GM12878 (cell line): ENCODE data around the gene NPDC1. TPM values are rescaled to one million over a fixed set of nuclear protein-coding genes. Genes with fewer than 3 reads are reported as not detected.

Experiments
- ATAC-seq: fragments of 200-7000 bp; cut with Tn5 transposase; 3 replicates; pipeline ENCODE4 v1.9.1; 2020; ENCODE audit warnings: mild to moderate bottlenecking, moderate library complexity
- BruUV-seq: library from RNA; stranded (reverse); fragments of 400-500 nt; replicated peaks from 2 replicates; lab custom pipeline; 2021; lab: Mats Ljungman, UMichigan
- CTCF ChIA-PET: fragments of 300-600 bp; sonication (Branson Sonifier 250); formaldehyde crosslinking; extraction: SDS; loops from one replicate; lab custom pipeline; 2021; ENCODE audit warnings: inconsistent platforms; lab: Yijun Ruan, JAX
- POLR2A ChIA-PET: fragments of 350-600 bp; formaldehyde crosslinking; extraction: SDS; loops from one replicate; lab custom pipeline; 2021; ENCODE audit warnings: inconsistent platforms; lab: Charles Lee
- RAD21 ChIA-PET: fragments of 300-600 bp; sonication (Branson Sonifier 250); formaldehyde crosslinking; loops from one replicate; lab custom pipeline; 2023; ENCODE audit warnings: antibody characterized with exemption; ENCODE audit not compliant: unreplicated experiment; lab: Charles Lee
- SMC1A ChIA-PET: fragments of 300-600 bp; sonication (Branson Sonifier 250); formaldehyde crosslinking; loops from one replicate; lab custom pipeline; 2023; ENCODE audit not compliant: unreplicated experiment, uncharacterized antibody; lab: Charles Lee
- DNase-seq: peaks from one replicate; pipeline ENCODE4 v3.0.0-alpha.2; 2011; ENCODE audit warnings: low read depth, low spot score
- FAIRE-seq: peaks from 3 replicates; lab custom pipeline; 2011; peaks lifted over from hg19 to GRCh38; lab: Jason Lieb, UNC
- H2AFZ ChIP-seq: 2 replicates; pipeline ENCODE4 v1.6.0; 2011; ENCODE audit warnings: low read depth, low read length, control low read depth; ENCODE audit not compliant: control insufficient read depth
- H3K27ac ChIP-seq: 2 replicates; pipeline ENCODE4 v1.5.1; 2011; ENCODE audit warnings: control low read depth; ENCODE audit not compliant: control insufficient read depth, insufficient read depth
- H3K27me3 ChIP-seq, 2 experiments: replicated peaks in 1 of 2; 2 replicates each; pipeline versions ENCODE4 v1.6.0 to v1.6.1; 2011; ENCODE audit warnings: low read length in 1 of 2; ENCODE audit not compliant: control insufficient read depth in 2 of 2, insufficient read depth in 2 of 2
- H3K36me3 ChIP-seq, 2 experiments: 2 replicates each; pipeline ENCODE4 v1.5.1; 2011; ENCODE audit warnings: low read length in 1 of 2; ENCODE audit not compliant: control insufficient read depth in 2 of 2, insufficient read depth in 2 of 2
- H3K4me1 ChIP-seq: 2 replicates; pipeline ENCODE4 v1.6.1; 2011; ENCODE audit warnings: mild to moderate bottlenecking, low read length, moderate library complexity, mixed read lengths; ENCODE audit not compliant: control insufficient read depth, insufficient read depth
- H3K4me2 ChIP-seq: 2 replicates; pipeline ENCODE4 v1.6.0; 2011; ENCODE audit warnings: control low read depth; ENCODE audit not compliant: control insufficient read depth, insufficient read depth
- H3K4me3 ChIP-seq: fragments of 200-600 bp; sonication (generic); 2 replicates; pipeline ENCODE4 v1.5.1; 2016
- H3K79me2 ChIP-seq: 2 replicates; pipeline ENCODE4 v1.6.0; 2011; ENCODE audit warnings: low read length; ENCODE audit not compliant: control insufficient read depth, insufficient read depth
- H3K9ac ChIP-seq: 2 replicates; pipeline ENCODE4 v1.8.0; 2011; ENCODE audit warnings: low read length, control low read depth, mixed read lengths; ENCODE audit not compliant: control insufficient read depth, insufficient read depth
- H3K9me3 ChIP-seq: replicated peaks from 3 replicates; pipeline ENCODE4 v1.5.1; 2011; ENCODE audit warnings: mild to moderate bottlenecking, low read length; ENCODE audit not compliant: control insufficient read depth, insufficient read depth
- H4K20me1 ChIP-seq: 2 replicates; pipeline ENCODE4 v1.6.0; 2011; ENCODE audit not compliant: control insufficient read depth, insufficient read depth
- BHLHE40 ChIP-seq, 2 experiments: fragments of 450-650 bp in 1 of 2; IDR thresholded peaks; 2 replicates each; pipeline ENCODE4 v1.6.1; 2011 to 2017; ENCODE audit warnings: low read depth in 2 of 2, borderline replicate concordance in 1 of 2, improper control_type of control experiment in 1 of 2, low read length in 1 of 2, mild to moderate bottlenecking in 1 of 2
- CBFB ChIP-seq: IDR thresholded peaks from 2 replicates; pipeline ENCODE4 v1.6.1; 2016; ENCODE audit warnings: antibody characterized with exemption, low read depth
- ETV6 ChIP-seq, 2 experiments: fragments of 450-650 bp in 1 of 2; IDR thresholded peaks in 1 of 2; conservative IDR thresholded peaks in 1 of 2; 2 replicates each; pipeline ENCODE4 v1.6.1; 2014; ENCODE audit warnings: antibody characterized with exemption in 1 of 2, borderline replicate concordance in 1 of 2, low read depth in 1 of 2, mild to moderate bottlenecking in 1 of 2, moderate library complexity in 1 of 2
- FOXK2 ChIP-seq: fragments of 450-650 bp; IDR thresholded peaks from 2 replicates; pipeline ENCODE4 v1.6.1; 2017; ENCODE audit warnings: mild to moderate bottlenecking, moderate library complexity
- GABPA ChIP-seq: IDR thresholded peaks from 2 replicates; pipeline ENCODE4 v1.6.1; 2014; ENCODE audit warnings: antibody characterized with exemption, low read depth, mild to moderate bottlenecking, inconsistent platforms
- JUNB ChIP-seq: IDR thresholded peaks from 2 replicates; pipeline ENCODE4 v1.6.1; 2016; ENCODE audit warnings: antibody characterized with exemption, mild to moderate bottlenecking
- KAT2A ChIP-seq: conservative IDR thresholded peaks from 2 replicates; pipeline ENCODE4 v1.6.1; 2011; ENCODE audit warnings: low read depth, low read length; ENCODE audit not compliant: control insufficient read depth
- KDM1A ChIP-seq: fragments of 200-600 bp; sonication (generic); IDR thresholded peaks from 2 replicates; pipeline ENCODE4 v1.6.1; 2016; ENCODE audit warnings: borderline replicate concordance
- KLF5 ChIP-seq: fragments of 450-650 bp; IDR thresholded peaks from 2 replicates; pipeline ENCODE4 v1.6.1; 2014; ENCODE audit warnings: mild to moderate bottlenecking; ENCODE audit not compliant: partially characterized antibody
- NR2F1 ChIP-seq: fragments of 450-650 bp; conservative IDR thresholded peaks from 2 replicates; pipeline ENCODE4 v1.6.1; 2017; ENCODE audit warnings: mild to moderate bottlenecking
- RFX5 ChIP-seq: IDR thresholded peaks from 2 replicates; pipeline ENCODE4 v1.6.1; 2011; ENCODE audit warnings: low read depth, low read length, improper control_type of control experiment
- SIN3A ChIP-seq: IDR thresholded peaks from 2 replicates; pipeline ENCODE4 v1.6.1; 2012; ENCODE audit warnings: low read depth, low read length, improper control_type of control experiment
- SUZ12 ChIP-seq: fragments of 200-600 bp; sonication (generic); IDR thresholded peaks from one replicate; pipeline ENCODE4 v1.6.1; 2018; ENCODE audit warnings: antibody characterized with exemption, mild to moderate bottlenecking; ENCODE audit not compliant: unreplicated experiment
- TCF3 ChIP-seq: IDR thresholded peaks from 2 replicates; pipeline ENCODE4 v1.6.1; 2012; ENCODE audit warnings: low read depth, mild to moderate bottlenecking, low read length, borderline replicate concordance; ENCODE audit not compliant: insufficient read depth
- WGBS: methylation state at CpG from one replicate; pipeline ENCODE4 v1.1.6; 2016; ENCODE audit warnings: low lambda C conversion rate; ENCODE audit not compliant: insufficient replicate concordance, insufficient coverage; ENCODE audit errors: missing lambda C conversion rate; 5-methylcytosine and 5-hydroxymethylcytosine counted together
- in situ Hi-C: fragments of 300-500 bp; cut with MboI; formaldehyde crosslinking; loops from 9 replicates; pipeline ENCODE4 v1.14.3; 2018; ENCODE audit warnings: mixed read lengths
- intact Hi-C: fragments of 100-400 bp; cut with micrococcal nuclease; formaldehyde crosslinking; loops from one replicate; pipeline ENCODE4 v1.14.2; 2022; ENCODE audit not compliant: unreplicated experiment
- polyA plus RNA-seq, 11 experiments: library from polyadenylated mRNA; depleted of rRNA in 4 of 11; unstranded in 6 of 11; stranded (reverse) in 5 of 11; fragments of >200 nt; fragmentation: Nextera tagmentation in 4 of 11; fragmentation: Illumina TruSeq in 1 of 11; extraction: Ambion mirVana in 4 of 11; extraction: Trizol in 1 of 11; gene quantifications; 1 replicate in 1 of 11; 2 replicates in 10 of 11; pipeline versions ENCODE4 v1.2.1 to v1.2.3, GENCODE V29; 2011 to 2016; ENCODE audit warnings: inconsistent platforms in 2 of 11, missing spikeins in 2 of 11, low read depth in 1 of 11
- total RNA-seq, 4 experiments: library from RNA; depleted of rRNA in 3 of 4; stranded (reverse); fragments of >200 nt in 3 of 4; fragmentation: Illumina TruSeq in 1 of 4; extraction: Trizol in 1 of 4; gene quantifications; 2 replicates each; pipeline versions ENCODE4 v1.2.1 to v1.2.3, GENCODE V29; 2013 to 2021
- TF ChIP-seq, protein P1 (sequence below): fragments of 450-650 bp; IDR thresholded peaks from 2 replicates; pipeline ENCODE4 v1.6.1; 2017; ENCODE audit warnings: borderline replicate concordance
- TF ChIP-seq, protein P2 (sequence below): fragments of 450-650 bp; conservative IDR thresholded peaks from 2 replicates; pipeline ENCODE4 v1.6.1; 2017; ENCODE audit warnings: mild to moderate bottlenecking, moderate library complexity
- TF ChIP-seq, protein P3 (sequence below): fragments of 450-650 bp; IDR thresholded peaks from 2 replicates; pipeline ENCODE4 v1.6.1; 2018; ENCODE audit warnings: mild to moderate bottlenecking, low read depth, moderate library complexity; ENCODE audit not compliant: partially characterized antibody

NPDC1 gene
- total and polyA plus RNA-seq, 10 of the 15 experiments (the other 5 are each of a cell fraction or from before 2014, with no cell fraction given): 0.04 to 1.7 (median 0.77) TPM; not detected in 2

DNA sequence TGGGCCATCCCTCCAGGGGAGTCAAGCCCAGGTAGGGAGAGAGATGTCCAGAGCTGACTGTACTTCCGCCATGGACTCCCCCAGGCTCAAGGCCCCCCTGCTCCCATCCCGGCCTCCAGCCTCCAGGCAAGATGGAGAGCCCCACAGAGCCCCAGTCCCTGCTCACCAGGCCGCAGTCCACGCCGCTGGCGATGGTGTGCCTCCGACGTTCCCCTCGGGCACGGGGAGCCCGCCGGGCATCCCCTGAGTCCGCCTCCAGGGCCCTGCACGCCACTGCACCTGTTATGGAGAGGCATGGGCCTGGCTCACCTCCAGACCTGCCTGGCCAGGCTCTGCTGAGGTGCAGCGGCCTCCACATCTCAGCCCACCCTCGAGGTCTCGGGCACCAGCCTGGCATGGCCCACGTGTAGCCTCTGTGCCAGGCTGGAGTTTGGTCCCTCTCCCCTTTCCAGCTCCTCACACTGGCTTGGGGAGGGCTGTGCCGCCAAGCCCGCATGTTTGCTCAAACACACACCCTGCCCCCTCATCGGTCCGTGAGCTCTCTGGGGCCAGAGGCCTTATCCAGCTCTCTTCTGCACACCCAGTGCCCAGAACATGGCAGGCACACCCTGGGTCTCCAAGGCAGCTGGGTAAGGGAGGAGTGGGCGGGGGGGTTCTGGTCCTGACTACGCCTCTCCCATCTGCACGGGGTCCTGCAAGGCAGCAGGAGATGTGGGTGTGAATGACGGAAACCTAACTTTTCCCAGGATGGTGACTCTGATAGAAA, 20.3 kb upstream of the NPDC1 start:
- H3K27me3 ChIP-seq: no peaks in the 10 kb centered on the region
- FAIRE-seq (no peak), ATAC-seq (no peak), DNase-seq (no peak)
- ChIA-PET POLR2A (interaction anchor here (1.3 to 2.5 kb wide), 2 partner anchors 22 to 84 kb away, joined by 7 to 13 read pairs; no protein-coding TSS in a partner anchor), RAD21 (interaction anchor here (2.2 to 2.9 kb wide), 2 partner anchors 21 to 37 kb away, joined by 15 to 19 read pairs; partner anchors contain the start of gene MAN1B1), CTCF (interaction anchor here (0.6 to 7.9 kb wide), 17 partner anchors 9 to 324 kb away, joined by 3 to 81 read pairs (median 5); partner anchors contain the start of genes AJM1, MAN1B1 and NPDC1), SMC1A (interaction anchor here (1.5 to 7.2 kb wide), 4 partner anchors 20 to 118 kb away, joined by 5 to 30 read pairs (median 10); partner anchors contain the start of gene MAN1B1)
- H3K9ac ChIP-seq: no peak overlapping the region
- in situ Hi-C loops (no loop called here), intact Hi-C loops (loop anchor here (5.0 kb wide), 1 partner anchor 51 kb away; no protein-coding TSS in a partner anchor)
- BruUV-seq: no TSS peak
- WGBS: 79% methylated on average over 26 of the region's 26 CpGs
- no peaks in the 10 kb centered on the region for H3K9me3 ChIP-seq
- H3K4me2 ChIP-seq: no peak overlapping the region
- no peaks in the 10 kb centered on the region for H4K20me1 ChIP-seq
- H3K36me3 ChIP-seq: no peaks in the 10 kb centered on the region; a peak in 2 of 4 replicates
- no peak overlapping the region for H3K27ac ChIP-seq
- no peak overlapping the region for H3K4me3 ChIP-seq
- peaks cover 7% of the 10 kb centered on the region for H3K79me2 ChIP-seq
- no peak overlapping the region for H2AFZ ChIP-seq
- H3K4me1 ChIP-seq: peaks cover 24% of the 10 kb centered on the region
- TF ChIP-seq TCF3: no peak
- no peak for TF ChIP-seq SUZ12
- TF ChIP-seq KDM1A: no peak
- TF ChIP-seq KLF5: no peak
- no peak for TF ChIP-seq SIN3A
- TF ChIP-seq ETV6 (conservative IDR thresholded peaks at IDR 0.05 in 1 of 2, IDR thresholded peaks at IDR 0.05 in 1 of 2; ENCODE audit: borderline replicate concordance in 1 of 2, low read depth in 1 of 2): no peak
- TF ChIP-seq CBFB: no peak
- TF ChIP-seq, protein P1, sequence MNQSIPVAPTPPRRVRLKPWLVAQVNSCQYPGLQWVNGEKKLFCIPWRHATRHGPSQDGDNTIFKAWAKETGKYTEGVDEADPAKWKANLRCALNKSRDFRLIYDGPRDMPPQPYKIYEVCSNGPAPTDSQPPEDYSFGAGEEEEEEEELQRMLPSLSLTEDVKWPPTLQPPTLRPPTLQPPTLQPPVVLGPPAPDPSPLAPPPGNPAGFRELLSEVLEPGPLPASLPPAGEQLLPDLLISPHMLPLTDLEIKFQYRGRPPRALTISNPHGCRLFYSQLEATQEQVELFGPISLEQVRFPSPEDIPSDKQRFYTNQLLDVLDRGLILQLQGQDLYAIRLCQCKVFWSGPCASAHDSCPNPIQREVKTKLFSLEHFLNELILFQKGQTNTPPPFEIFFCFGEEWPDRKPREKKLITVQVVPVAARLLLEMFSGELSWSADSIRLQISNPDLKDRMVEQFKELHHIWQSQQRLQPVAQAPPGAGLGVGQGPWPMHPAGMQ: no peak
- no peak for TF ChIP-seq KAT2A
- no peak for TF ChIP-seq FOXK2
- no peak for TF ChIP-seq JUNB
- no peak for TF ChIP-seq RFX5
- no peak for TF ChIP-seq NR2F1
- TF ChIP-seq, protein P2, sequence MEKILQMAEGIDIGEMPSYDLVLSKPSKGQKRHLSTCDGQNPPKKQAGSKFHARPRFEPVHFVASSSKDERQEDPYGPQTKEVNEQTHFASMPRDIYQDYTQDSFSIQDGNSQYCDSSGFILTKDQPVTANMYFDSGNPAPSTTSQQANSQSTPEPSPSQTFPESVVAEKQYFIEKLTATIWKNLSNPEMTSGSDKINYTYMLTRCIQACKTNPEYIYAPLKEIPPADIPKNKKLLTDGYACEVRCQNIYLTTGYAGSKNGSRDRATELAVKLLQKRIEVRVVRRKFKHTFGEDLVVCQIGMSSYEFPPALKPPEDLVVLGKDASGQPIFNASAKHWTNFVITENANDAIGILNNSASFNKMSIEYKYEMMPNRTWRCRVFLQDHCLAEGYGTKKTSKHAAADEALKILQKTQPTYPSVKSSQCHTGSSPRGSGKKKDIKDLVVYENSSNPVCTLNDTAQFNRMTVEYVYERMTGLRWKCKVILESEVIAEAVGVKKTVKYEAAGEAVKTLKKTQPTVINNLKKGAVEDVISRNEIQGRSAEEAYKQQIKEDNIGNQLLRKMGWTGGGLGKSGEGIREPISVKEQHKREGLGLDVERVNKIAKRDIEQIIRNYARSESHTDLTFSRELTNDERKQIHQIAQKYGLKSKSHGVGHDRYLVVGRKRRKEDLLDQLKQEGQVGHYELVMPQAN: no peak
- TF ChIP-seq GABPA: no peak
- TF ChIP-seq, protein P3, sequence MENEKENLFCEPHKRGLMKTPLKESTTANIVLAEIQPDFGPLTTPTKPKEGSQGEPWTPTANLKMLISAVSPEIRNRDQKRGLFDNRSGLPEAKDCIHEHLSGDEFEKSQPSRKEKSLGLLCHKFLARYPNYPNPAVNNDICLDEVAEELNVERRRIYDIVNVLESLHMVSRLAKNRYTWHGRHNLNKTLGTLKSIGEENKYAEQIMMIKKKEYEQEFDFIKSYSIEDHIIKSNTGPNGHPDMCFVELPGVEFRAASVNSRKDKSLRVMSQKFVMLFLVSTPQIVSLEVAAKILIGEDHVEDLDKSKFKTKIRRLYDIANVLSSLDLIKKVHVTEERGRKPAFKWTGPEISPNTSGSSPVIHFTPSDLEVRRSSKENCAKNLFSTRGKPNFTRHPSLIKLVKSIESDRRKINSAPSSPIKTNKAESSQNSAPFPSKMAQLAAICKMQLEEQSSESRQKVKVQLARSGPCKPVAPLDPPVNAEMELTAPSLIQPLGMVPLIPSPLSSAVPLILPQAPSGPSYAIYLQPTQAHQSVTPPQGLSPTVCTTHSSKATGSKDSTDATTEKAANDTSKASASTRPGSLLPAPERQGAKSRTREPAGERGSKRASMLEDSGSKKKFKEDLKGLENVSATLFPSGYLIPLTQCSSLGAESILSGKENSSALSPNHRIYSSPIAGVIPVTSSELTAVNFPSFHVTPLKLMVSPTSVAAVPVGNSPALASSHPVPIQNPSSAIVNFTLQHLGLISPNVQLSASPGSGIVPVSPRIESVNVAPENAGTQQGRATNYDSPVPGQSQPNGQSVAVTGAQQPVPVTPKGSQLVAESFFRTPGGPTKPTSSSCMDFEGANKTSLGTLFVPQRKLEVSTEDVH: no peak
- no peak for TF ChIP-seq BHLHE40 (IDR thresholded peaks at IDR 0.05; ENCODE audit: borderline replicate concordance in 1 of 2, low read depth in 2 of 2, low read length in 1 of 2)
